ENCODE data around the gene P2RX6. TPM values are rescaled to one million over a fixed set of nuclear protein-coding genes. Genes with fewer than 3 reads are reported as not detected.
A peak's percentile ranks its signal among the peaks of the same experiment; 100 is the strongest.

Gene P2RX6
- total RNA-seq, 1 donor from 2014 or later, result 1.5 TPM

- Mint-ChIP-seq H3K4me1 (ENCODE audit: low read depth, unreplicated experiment) (peaks cover 27% of the 10 kb centered on the region), H3K9me3 (ENCODE audit: unreplicated experiment) (peaks cover 14% of the 10 kb centered on the region), H3K4me3 (ENCODE audit: unreplicated experiment) (no peak overlapping the region), H3K36me3 (ENCODE audit: unreplicated experiment) (no peaks in the 10 kb centered on the region), H3K27ac (ENCODE audit: unreplicated experiment) (no peak overlapping the region), H3K27me3 (ENCODE audit: unreplicated experiment) (peaks cover 10% of the 10 kb centered on the region)
- TF ChIP-seq CTCF (IDR thresholded peaks at IDR 0.05; ENCODE audit: partially characterized antibody, unreplicated experiment), result no peak
- no peak for DNase-seq
Measured at GRCh38 chr22:21041937-21042336, 27.0 kb downstream of the P2RX6 start.

- DNase-seq, result no peak
- H3K9me3 Mint-ChIP-seq (ENCODE audit: unreplicated experiment), result peaks cover 16% of the 10 kb centered on the region
- no peak for TF ChIP-seq CTCF (IDR thresholded peaks at IDR 0.05; ENCODE audit: partially characterized antibody, unreplicated experiment)
- peak overlapping the region; percentile 69 for H3K4me3 Mint-ChIP-seq (ENCODE audit: unreplicated experiment)
- H3K4me1 Mint-ChIP-seq (ENCODE audit: low read depth, unreplicated experiment), result peaks cover 28% of the 10 kb centered on the region
- no peaks in the 10 kb centered on the region for H3K36me3 Mint-ChIP-seq (ENCODE audit: unreplicated experiment)
- peak overlapping the region; percentile 86 for H3K27ac Mint-ChIP-seq (ENCODE audit: unreplicated experiment)
- H3K27me3 Mint-ChIP-seq (ENCODE audit: unreplicated experiment), result peaks cover 15% of the 10 kb centered on the region
Measured at GRCh38 chr22:21042978-21043859, 28.3 kb downstream of the P2RX6 start.

GRCh38 chr22:21043860-21044535 is 29.0 kb downstream of the P2RX6 start:
- peak overlapping the region; percentile 95 for H3K27ac Mint-ChIP-seq (ENCODE audit: unreplicated experiment)
- H3K9me3 Mint-ChIP-seq (ENCODE audit: unreplicated experiment), result peaks cover 16% of the 10 kb centered on the region
- peak overlapping the region; percentile 93 for H3K4me3 Mint-ChIP-seq (ENCODE audit: unreplicated experiment)
- no peaks in the 10 kb centered on the region for H3K36me3 Mint-ChIP-seq (ENCODE audit: unreplicated experiment)
- peaks cover 13% of the 10 kb centered on the region for H3K27me3 Mint-ChIP-seq (ENCODE audit: unreplicated experiment)
- peaks cover 28% of the 10 kb centered on the region for H3K4me1 Mint-ChIP-seq (ENCODE audit: low read depth, unreplicated experiment)
- no peak for DNase-seq
- no peak for TF ChIP-seq CTCF (IDR thresholded peaks at IDR 0.05; ENCODE audit: partially characterized antibody, unreplicated experiment)

GRCh38 chr22:21044931-21045584 is 30.1 kb downstream of the P2RX6 start:
- Mint-ChIP-seq H3K27me3 (ENCODE audit: unreplicated experiment) (peaks cover 11% of the 10 kb centered on the region), H3K4me1 (ENCODE audit: low read depth, unreplicated experiment) (peaks cover 28% of the 10 kb centered on the region), H3K9me3 (ENCODE audit: unreplicated experiment) (peaks cover 16% of the 10 kb centered on the region), H3K4me3 (ENCODE audit: unreplicated experiment) (peak overlapping the region; percentile 93), H3K27ac (ENCODE audit: unreplicated experiment) (peak overlapping the region; percentile 95), H3K36me3 (ENCODE audit: unreplicated experiment) (no peaks in the 10 kb centered on the region)
- no peak for TF ChIP-seq CTCF (IDR thresholded peaks at IDR 0.05; ENCODE audit: partially characterized antibody, unreplicated experiment)
- DNase-seq, result peak; percentile 73

Data from glutamatergic neuron (in vitro differentiated cells).